Tibial nerve (tissue), 4 donors: ENCODE measurements around the gene TMEM232.

Experiments
- CTCF ChIP-seq, 5 experiments: fragments of 200-600 bp in 3 of 5; fragments of 450-650 bp in 2 of 5; sonication (generic) in 3 of 5; IDR thresholded peaks; one replicate each; pipeline ENCODE4 v1.5.1; 2016 to 2019; ENCODE audit warnings: antibody characterized with exemption in 5 of 5, mild to moderate bottlenecking in 3 of 5, moderate library complexity in 2 of 5
- EP300 ChIP-seq, 2 donors: sonication (generic); formaldehyde crosslinking; IDR thresholded peaks; one replicate each; pipeline ENCODE4 v1.6.1; 2017; ENCODE audit warnings: antibody characterized with exemption in 2 of 2, mild to moderate bottlenecking in 1 of 2
- POLR2A ChIP-seq, 2 donors: fragments of 450-650 bp; IDR thresholded peaks; one replicate each; pipeline ENCODE4 v1.6.1; 2017; ENCODE audit warnings: antibody characterized with exemption in 2 of 2, mild to moderate bottlenecking in 2 of 2, moderate library complexity in 2 of 2

DNA sequence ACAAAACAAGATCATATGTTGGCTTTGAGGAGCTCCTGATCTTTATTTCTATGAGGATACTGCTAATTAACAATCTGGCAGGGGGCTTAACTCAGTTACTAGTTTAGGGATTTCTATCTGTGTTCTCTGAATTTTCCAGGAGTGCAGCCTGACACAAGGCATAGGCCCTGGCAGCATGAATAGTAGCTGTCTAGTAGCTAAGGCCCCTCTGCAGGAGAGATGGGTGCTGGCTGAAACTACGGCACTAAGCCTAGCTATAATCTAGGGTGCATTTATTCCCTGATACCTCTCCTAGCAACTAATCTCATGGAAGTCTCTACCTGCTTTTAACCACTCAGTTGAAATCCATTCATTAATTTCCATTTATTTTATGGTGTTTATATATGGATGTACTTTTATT, 268.2 kb downstream of the TMEM232 start:
- TF ChIP-seq POLR2A (IDR thresholded peaks at IDR 0.05) (no peak), CTCF (IDR thresholded peaks at IDR 0.05) (no peak), EP300 (IDR thresholded peaks at IDR 0.05) (no peak)
